Keratinocyte (primary cell): ENCODE data around the gene DLGAP1. TPM values are rescaled to one million over a fixed set of nuclear protein-coding genes. Genes with fewer than 3 reads are reported as not detected.

ENCODE experiments used
- DNase-seq: peaks from one replicate; pipeline ENCODE4 v3.0.0-alpha.2; 2011; ENCODE audit warnings: low read depth, missing footprints, low spot score
- FAIRE-seq: peaks from 2 replicates; lab custom pipeline; 2011; peaks lifted over from hg19 to GRCh38; lab: Jason Lieb, UNC
- H2AFZ ChIP-seq: 2 replicates; pipeline ENCODE4 v1.6.0; 2012; ENCODE audit warnings: low read length, control low read depth, inconsistent platforms; ENCODE audit not compliant: control insufficient read depth
- H3K27ac ChIP-seq: 2 replicates; pipeline ENCODE4 v1.5.1; 2011; ENCODE audit warnings: low read length; ENCODE audit not compliant: control insufficient read depth, insufficient read depth
- H3K27me3 ChIP-seq: 3 replicates; pipeline ENCODE4 v1.6.0; 2011; ENCODE audit warnings: low read length; ENCODE audit not compliant: control insufficient read depth, insufficient read depth; ENCODE audit errors: extremely low read depth
- H3K36me3 ChIP-seq, 2 experiments: 2 replicates in 1 of 2; 3 replicates in 1 of 2; pipeline ENCODE4 v1.5.1; 2011; ENCODE audit warnings: low read length in 2 of 2, mild to moderate bottlenecking in 1 of 2; ENCODE audit not compliant: control insufficient read depth in 2 of 2, insufficient read depth in 2 of 2; ENCODE audit errors: extremely low read depth in 1 of 2
- H3K4me1 ChIP-seq: 3 replicates; pipeline ENCODE4 v1.5.1; 2011; ENCODE audit warnings: low read length; ENCODE audit not compliant: control insufficient read depth, insufficient read depth; ENCODE audit errors: extremely low read depth
- H3K4me2 ChIP-seq: 3 replicates; pipeline ENCODE4 v1.6.0; 2011; ENCODE audit warnings: low read depth, low read length; ENCODE audit not compliant: control insufficient read depth, insufficient read depth; ENCODE audit errors: extremely low read depth
- H3K4me3 ChIP-seq, 3 experiments: fragments of 200-600 bp in 1 of 3; sonication (generic) in 1 of 3; 2 replicates in 2 of 3; 3 replicates in 1 of 3; pipeline ENCODE4 v1.5.1; 2011 to 2016; ENCODE audit warnings: low read length in 3 of 3, mild to moderate bottlenecking in 3 of 3, control low read depth in 2 of 3, inconsistent platforms in 1 of 3, low read depth in 1 of 3, mixed read lengths in 1 of 3, mixed run types in 1 of 3, moderate library complexity in 1 of 3; ENCODE audit not compliant: control insufficient read depth in 2 of 3, insufficient read depth in 2 of 3; ENCODE audit errors: extremely low read depth in 1 of 3
- H3K79me2 ChIP-seq: 2 replicates; pipeline ENCODE4 v1.6.0; 2012; ENCODE audit warnings: low read length; ENCODE audit not compliant: control insufficient read depth, insufficient read depth
- H3K9ac ChIP-seq: 3 replicates; pipeline ENCODE4 v1.6.0; 2011; ENCODE audit warnings: low read length; ENCODE audit not compliant: control insufficient read depth, insufficient read depth; ENCODE audit errors: extremely low read depth
- H3K9me1 ChIP-seq: 3 replicates; pipeline ENCODE4 v1.6.0; 2011; ENCODE audit warnings: low read length; ENCODE audit not compliant: control insufficient read depth, insufficient read depth; ENCODE audit errors: extremely low read depth
- H3K9me3 ChIP-seq: 2 replicates; pipeline ENCODE4 v1.5.1; 2012; ENCODE audit warnings: low read depth, low read length; ENCODE audit not compliant: control insufficient read depth
- H4K20me1 ChIP-seq: 3 replicates; pipeline ENCODE4 v1.6.0; 2011; ENCODE audit warnings: low read length; ENCODE audit not compliant: control insufficient read depth, insufficient read depth; ENCODE audit errors: extremely low read depth
- CTCF ChIP-seq, 3 experiments: IDR thresholded peaks in 1 of 3; conservative IDR thresholded peaks in 1 of 3; optimal IDR thresholded peaks in 1 of 3; 2 replicates in 2 of 3; 3 replicates in 1 of 3; pipeline versions ENCODE3 to v1.5.1; 2011; ENCODE audit warnings: low read length in 3 of 3, mild to moderate bottlenecking in 3 of 3, moderate library complexity in 2 of 3, control low read depth in 1 of 3, inconsistent platforms in 1 of 3; ENCODE audit not compliant: insufficient read depth in 2 of 3; ENCODE audit errors: extremely low read depth in 1 of 3
- EZH2 ChIP-seq: IDR thresholded peaks from one replicate; pipeline ENCODE4 v1.6.1; 2012; ENCODE audit warnings: inconsistent platforms, mild to moderate bottlenecking, low read length, moderate library complexity
- dilution Hi-C: fragments of 300-500 bp; cut with MboI; formaldehyde crosslinking; loops from one replicate; pipeline ENCODE4 v1.7.0; 2020; ENCODE audit warnings: low sequenced_read_pairs; ENCODE audit not compliant: extremely low pct_ligation_motif_present
- polyA plus RNA-seq, 5 experiments: library from polyadenylated mRNA; depleted of rRNA in 3 of 5; stranded (reverse) in 3 of 5; stranded (forward) in 1 of 5; unstranded in 1 of 5; fragments of >200 nt; gene quantifications; 1 replicate in 1 of 5; 2 replicates in 3 of 5; 3 replicates in 1 of 5; pipeline versions ENCODE4 v1.2.1 to v1.2.3, GENCODE V29; 2011 to 2012; ENCODE audit warnings: missing spikeins in 2 of 5, low read depth in 1 of 5, low replicate concordance in 1 of 5

DLGAP1 gene
- polyA plus RNA-seq, 1 donor (not counting 4 experiments of a cell fraction or from before 2014, with no cell fraction given) = not detected

GRCh38 chr18:3875376-3875775, 579.7 kb downstream of the DLGAP1 start:
- Histone ChIP-seq H3K36me3 (no peaks in the 10 kb centered on the region), H4K20me1 (no peaks in the 10 kb centered on the region), H2AFZ (no peak overlapping the region), H3K9me1 (no peaks in the 10 kb centered on the region), H3K79me2 (no peaks in the 10 kb centered on the region), H3K9ac (no peak overlapping the region), H3K4me2 (no peak overlapping the region), H3K4me3 (no peak overlapping the region), H3K9me3 (no peaks in the 10 kb centered on the region), H3K4me1 (no peaks in the 10 kb centered on the region), H3K27me3 (peaks cover 2% of the 10 kb centered on the region), H3K27ac (no peak overlapping the region)
- TF ChIP-seq EZH2 (no peak), CTCF (optimal IDR thresholded peaks at IDR 0.05 in 1 of 3, IDR thresholded peaks at IDR 0.05 in 1 of 3, conservative IDR thresholded peaks at IDR 0.05 in 1 of 3; ENCODE audit: extremely low read depth in 1 of 3, insufficient read depth in 2 of 3, low read length in 3 of 3) (no peak)
- FAIRE-seq = no peak
- no peak for DNase-seq
- dilution Hi-C loops = no loop called here

GRCh38 chr18:3874581-3874980, 580.5 kb downstream of the DLGAP1 start:
- dilution Hi-C loops = no loop called here
- TF ChIP-seq CTCF (optimal IDR thresholded peaks at IDR 0.05 in 1 of 3, IDR thresholded peaks at IDR 0.05 in 1 of 3, conservative IDR thresholded peaks at IDR 0.05 in 1 of 3; ENCODE audit: extremely low read depth in 1 of 3, insufficient read depth in 2 of 3, low read length in 3 of 3) (no peak), EZH2 (no peak)
- H3K9ac ChIP-seq = no peak overlapping the region
- no peaks in the 10 kb centered on the region for H3K4me1 ChIP-seq
- H3K9me3 ChIP-seq = no peaks in the 10 kb centered on the region
- H3K36me3 ChIP-seq = no peaks in the 10 kb centered on the region
- H3K79me2 ChIP-seq = no peaks in the 10 kb centered on the region
- FAIRE-seq (no peak), DNase-seq (no peak)
- H2AFZ ChIP-seq = no peak overlapping the region
- H4K20me1 ChIP-seq = no peaks in the 10 kb centered on the region
- H3K9me1 ChIP-seq = no peaks in the 10 kb centered on the region
- no peak overlapping the region for H3K27ac ChIP-seq
- H3K4me3 ChIP-seq = no peak overlapping the region
- no peak overlapping the region for H3K4me2 ChIP-seq
- peaks cover 2% of the 10 kb centered on the region for H3K27me3 ChIP-seq
